GM19025 (cell line): ENCODE data around the gene TARDBP.
"Not testable (repeated sequence)": the region's sequence is repeated elsewhere in the genome, so short reads cannot be mapped to it uniquely, and the experiment has no call there.

ENCODE experiments used
- ATAC-seq: cut with Tn5 transposase; IDR thresholded peaks from one replicate; pipeline ENCODE4 v1.9.1; 2021; ENCODE audit warnings: mild to moderate bottlenecking, low read depth, moderate library complexity; ENCODE audit not compliant: unreplicated experiment

TARDBP gene

GRCh38 chr1:11041048-11041447 is 28.6 kb downstream of the TARDBP start:
- no peak for ATAC-seq

DNA sequence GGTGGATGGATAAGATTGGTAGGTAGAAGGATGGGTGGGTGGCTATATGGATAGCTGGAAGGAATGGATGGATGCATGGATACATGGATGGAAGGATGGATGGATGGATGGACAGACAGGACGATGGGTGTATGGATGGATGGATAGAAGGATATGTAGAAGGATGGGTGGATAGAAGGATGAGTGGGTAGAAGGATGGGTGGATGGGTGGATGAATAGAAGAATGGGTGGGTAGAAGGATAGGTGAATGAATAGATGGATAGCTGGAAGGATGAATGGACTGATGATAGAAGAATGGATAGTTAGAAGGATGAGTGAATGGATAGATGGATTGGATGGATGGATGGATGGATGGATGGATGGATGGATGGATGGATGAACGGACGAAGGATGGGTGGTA is 29.6 kb downstream of the TARDBP start:
- ATAC-seq = no peak

DNA sequence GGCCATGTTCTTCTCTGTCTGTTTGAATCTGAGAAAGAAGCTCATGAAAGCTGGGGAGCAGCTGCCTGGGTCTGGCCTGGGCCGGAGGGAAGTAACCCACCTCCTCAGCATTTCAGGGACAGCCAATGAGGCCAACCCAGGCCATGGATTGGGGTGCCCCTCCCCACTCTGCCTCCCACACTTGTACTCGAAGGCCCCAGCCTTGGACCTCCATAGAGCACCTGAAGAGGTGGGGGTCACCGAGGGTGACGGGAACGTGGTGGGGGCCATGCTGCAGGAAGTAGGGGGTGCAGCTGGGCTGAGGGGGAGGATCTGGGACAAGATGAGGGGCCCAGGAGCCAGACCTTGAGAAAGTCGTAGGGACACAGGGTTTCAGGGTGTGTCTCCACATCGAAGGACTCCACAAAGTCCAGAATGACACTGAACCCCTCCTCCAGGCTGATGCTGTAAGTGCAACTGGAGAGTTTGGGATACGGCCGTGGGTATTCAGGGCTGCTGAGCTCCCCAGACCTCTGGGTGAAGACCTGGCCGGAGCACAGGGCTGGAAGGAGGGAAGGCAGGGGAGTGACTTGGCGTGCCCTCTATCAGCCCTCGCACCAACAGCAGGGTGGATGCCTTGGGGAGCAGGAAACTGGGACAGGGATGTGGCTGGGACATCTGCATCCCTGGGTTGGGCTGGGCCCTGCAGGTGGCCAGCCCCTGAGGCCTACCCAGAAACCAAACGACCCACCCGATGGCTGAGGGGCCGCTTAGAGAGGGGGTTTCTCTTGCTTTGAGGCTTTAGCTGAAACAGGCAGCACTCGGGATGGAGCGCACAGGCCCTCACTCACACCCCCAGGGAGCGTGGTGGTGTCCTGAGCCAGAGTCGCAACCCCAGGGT is 30.8 kb downstream of the TARDBP start:
- no peak for ATAC-seq

DNA sequence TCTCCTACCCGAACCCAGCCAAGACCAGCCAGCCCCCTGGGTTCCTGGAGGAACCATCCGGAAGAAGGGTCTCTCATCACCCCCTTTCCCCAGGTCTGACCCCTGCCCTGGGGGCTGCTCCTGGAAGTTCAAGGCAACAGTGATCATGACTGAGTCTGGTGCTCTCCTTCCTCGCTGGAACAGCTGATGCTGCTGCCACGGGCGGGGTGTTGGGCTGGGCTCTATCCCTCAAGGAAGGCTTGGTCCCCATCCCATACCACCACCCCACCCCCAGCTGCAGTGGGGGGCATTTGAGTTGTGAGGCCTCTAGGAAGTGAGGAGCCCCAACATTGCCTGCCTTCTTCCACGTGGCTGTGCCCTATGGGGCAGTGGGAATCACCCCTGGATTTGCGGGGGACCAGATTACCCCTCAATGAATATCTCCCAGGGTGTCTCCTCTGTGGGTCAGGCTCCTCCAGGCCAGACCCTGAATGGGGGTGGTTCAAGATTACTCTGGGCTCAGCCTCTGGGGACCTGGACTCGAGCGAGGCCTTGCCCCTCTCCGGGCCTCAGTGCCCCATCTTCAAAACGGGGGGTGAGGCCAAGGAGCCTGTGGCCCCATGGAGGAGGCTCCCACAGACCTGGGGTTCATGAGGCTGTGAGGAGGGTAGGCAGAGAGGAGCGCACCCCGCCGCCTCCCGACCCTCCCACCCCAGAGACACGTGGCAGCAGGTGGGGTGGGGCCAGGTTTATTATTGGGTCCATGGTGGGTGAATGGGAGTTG is 31.8 kb downstream of the TARDBP start:
- ATAC-seq = no peak

GRCh38 chr1:11044849-11045427 is 32.5 kb downstream of the TARDBP start:
- ATAC-seq = no peak

DNA sequence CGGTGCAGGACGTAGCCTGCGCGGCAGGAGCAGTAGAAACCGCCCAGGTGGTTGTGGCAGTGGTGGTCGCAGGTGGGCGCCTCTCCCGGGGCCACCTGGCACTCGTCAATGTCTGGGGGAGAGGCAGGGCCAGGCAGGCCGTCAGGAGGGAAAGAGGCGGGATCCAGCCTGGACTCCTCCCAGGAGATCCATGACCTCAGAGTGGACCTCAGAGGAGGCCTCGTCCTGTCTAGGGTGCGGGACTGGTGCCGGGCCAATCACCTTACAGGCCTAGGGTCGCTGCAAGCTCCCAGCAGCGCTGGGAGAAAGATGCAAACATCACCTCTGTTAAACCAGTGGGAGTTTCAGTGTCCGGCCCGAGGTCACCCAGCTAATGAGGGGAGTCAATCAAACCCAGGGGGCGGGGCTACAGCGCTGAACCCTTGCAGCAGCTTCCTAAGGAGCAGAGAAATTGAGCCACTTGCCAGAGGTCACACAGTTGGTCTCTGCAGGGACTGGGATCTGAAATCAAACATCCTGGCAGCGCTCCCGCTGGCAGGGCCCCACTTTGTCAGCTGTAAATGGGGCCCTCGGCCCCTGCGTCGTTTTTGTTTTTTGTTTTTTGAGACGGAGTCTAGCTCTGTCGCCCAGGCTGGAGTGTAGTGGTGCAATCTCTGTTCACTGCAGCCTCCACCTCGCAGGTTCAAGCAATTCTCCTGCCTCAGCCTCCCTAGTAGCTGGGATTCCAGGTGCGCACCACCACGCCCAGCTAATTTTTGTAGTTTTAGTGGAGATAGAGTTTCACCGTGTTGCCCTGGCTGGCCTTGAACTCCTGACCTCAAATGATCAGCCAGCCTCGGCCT is 33.2 kb downstream of the TARDBP start:
- no peak for ATAC-seq

- no peak for ATAC-seq
Observed at GRCh38 chr1:11046270-11046566, 33.8 kb downstream of the TARDBP start.

GRCh38 chr1:11046625-11047365 is 34.3 kb downstream of the TARDBP start, which contains the start of gene MASP2:
TSS of gene MASP2 (minus strand) at chr1:11047239. CDS start at chr1:11047207, 32 bp downstream.
- no peak for ATAC-seq

DNA sequence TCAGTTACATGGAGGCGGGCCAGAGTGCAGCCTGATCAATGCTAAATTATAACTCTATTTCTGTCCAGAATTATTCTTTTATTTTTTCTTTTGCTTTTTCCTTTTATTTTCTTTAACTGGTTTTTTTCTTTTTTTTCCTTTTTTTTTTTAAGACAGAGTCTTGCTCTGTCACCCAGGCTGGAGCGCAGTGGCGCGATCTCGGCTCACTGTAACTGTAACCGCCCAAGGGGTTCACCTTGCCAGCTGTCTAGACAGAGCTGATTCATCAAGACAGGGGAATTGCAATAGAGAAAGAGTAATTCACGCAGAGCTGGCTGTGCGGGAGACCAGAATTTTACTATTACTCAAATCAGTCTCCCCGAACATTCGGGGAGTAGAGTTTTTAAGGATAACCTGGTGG is 38.7 kb downstream of the TARDBP start:
- ATAC-seq = not testable (repeated sequence)

DNA sequence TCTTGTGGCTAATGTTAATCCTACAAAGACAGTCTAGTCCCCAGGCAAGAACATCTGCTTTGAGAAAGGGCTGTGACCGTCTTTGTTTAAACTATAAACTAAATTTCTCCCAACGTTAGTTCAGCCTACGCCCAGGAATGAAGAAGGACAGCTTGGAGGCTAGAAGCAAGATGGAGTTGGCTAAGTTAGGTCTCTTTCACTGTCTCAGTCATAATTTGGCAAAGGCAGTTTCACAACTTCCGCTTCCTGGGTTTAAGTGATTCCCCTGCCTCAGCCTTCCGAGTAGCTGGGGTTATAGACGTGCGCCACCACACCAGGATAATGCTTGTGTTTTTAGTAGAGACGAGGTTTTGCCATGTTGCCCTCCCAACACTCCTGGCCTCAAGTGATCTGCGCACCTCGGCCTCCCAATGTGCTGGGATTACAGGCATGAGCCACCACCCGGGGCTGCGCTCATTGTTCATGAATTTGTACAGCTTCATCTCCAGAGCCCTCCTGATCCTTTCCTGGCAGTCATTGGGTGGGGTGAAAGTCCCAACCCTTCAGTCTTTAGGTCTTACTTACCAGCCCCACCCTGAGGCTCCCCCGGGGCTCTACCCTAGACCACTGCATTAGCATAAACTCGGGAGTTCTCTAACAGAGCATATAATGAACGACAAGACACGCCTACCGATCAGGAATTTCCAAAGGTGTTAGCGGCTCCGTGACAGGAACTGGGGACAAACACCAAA is 39.5 kb downstream of the TARDBP start:
- ATAC-seq = no peak

- no peak for ATAC-seq
Observed at GRCh38 chr1:11052839-11053757, 40.6 kb downstream of the TARDBP start.

GRCh38 chr1:11053758-11054137 is 41.3 kb downstream of the TARDBP start:
- ATAC-seq = no peak

DNA sequence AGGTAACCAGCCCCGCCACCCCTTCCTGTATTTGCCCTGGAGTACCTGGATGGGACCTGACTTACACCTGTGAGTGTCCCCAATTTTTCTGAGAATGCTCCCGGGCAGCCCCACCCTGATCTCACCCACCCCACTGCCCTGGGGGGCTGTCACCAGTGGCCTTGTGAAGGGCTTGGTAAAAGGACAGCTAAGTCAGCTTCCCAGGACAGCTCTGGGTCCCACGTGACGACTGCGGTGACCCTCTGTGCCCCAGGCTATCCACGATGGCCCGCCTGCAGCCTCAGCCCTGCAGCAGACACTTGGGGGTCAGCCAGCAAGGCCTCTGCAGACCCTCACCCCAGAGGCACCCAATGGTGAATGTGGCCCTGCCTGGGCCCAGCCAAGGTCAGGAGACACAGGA is 41.7 kb downstream of the TARDBP start:
- no peak for ATAC-seq

- ATAC-seq = no peak
Observed at GRCh38 chr1:11054666-11055065, 42.2 kb downstream of the TARDBP start.

- ATAC-seq = no peak
Observed at GRCh38 chr1:11055676-11056075, 43.2 kb downstream of the TARDBP start.

GRCh38 chr1:11056504-11056903 is 44.0 kb downstream of the TARDBP start:
- no peak for ATAC-seq

DNA sequence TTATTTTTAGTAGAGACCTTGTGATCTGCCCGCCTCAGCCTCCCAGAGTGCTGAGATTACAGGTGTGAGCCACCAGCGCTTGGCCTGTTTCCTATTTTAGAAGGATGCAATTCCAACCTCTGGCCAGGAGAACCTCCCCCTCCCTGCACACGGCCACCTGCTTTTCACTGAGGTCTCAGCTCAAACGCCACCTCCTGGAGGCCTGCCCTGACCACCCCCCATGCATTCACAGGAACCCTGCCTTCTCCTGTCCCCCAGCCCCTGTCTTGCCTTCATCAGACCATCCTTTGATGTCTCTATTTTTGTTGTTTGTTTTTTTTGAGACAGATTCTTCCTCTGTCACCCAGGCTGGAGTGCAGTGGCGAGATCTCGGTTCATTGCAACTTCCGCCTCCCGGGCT is 45.0 kb downstream of the TARDBP start:
- no peak for ATAC-seq

DNA sequence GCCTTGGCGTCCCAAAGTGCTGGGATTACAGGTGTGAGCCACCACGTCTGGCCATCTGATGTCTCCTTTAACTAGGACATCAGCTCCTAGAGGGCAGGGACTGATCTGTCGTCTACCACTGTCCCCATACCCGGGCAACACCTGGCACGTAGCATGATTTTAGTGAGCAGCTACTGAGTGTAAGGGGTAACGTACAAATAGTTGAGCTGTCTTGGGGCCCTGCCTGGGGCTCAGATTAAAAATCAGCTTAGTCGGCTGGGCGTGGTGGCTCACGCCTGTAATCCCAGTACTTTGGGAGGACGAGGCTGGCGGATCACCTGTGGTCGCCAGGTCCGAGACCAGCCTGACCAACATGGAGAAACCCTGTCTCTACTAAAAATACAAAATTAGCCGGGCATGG is 45.6 kb downstream of the TARDBP start:
- ATAC-seq = no peak
